HG02798 (cell line): ENCODE measurements around the gene CRP.
"Not testable (repeated sequence)": the region's sequence is repeated elsewhere in the genome, so short reads cannot be mapped to it uniquely, and the experiment has no call there.

Experiments used
- ATAC-seq: cut with Tn5 transposase; IDR thresholded peaks from one replicate; pipeline ENCODE4 v1.9.1; 2021; ENCODE audit warnings: mild to moderate bottlenecking; ENCODE audit not compliant: unreplicated experiment, poor library complexity

The CRP gene

DNA sequence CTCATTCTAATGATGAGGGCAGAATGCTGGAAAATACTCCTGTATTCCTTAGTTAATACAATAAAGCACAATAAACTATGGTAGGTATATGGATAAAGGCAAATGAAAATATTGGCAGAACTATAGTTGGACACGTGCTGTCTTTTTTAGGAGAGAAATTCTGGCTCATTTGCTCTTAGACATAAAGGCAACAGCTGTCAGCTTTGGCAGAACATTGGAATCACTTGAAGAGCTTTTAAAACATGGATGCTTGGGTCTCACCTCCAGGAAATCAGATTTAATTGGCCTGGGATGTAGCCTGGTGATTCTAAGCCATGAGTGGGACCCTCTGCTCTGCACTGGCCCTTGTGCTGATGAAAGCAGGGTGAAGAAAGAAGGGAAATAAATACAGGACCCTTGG, 9.9 kb downstream of the CRP start:
- no peak for ATAC-seq

DNA sequence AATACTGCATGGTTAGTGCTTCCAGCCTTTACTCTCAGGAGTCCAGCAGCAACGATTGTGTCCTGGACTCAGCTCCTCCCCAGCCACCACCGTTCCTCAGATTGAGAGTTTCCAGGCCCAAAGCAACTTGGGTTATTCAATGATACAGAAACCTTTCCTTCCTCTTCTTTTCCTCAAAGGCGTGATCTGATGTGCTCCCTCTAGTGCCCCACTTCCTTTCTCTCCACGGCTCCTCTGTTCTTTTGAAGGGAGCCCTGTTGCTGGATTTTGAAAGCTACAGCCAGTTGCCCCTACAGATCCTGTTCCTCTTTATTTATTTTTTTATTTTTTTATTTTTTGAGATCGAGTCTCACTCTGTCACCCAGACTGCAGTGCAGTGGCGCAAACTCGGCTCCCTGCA, 14.1 kb downstream of the CRP start:
- ATAC-seq, result no peak

DNA sequence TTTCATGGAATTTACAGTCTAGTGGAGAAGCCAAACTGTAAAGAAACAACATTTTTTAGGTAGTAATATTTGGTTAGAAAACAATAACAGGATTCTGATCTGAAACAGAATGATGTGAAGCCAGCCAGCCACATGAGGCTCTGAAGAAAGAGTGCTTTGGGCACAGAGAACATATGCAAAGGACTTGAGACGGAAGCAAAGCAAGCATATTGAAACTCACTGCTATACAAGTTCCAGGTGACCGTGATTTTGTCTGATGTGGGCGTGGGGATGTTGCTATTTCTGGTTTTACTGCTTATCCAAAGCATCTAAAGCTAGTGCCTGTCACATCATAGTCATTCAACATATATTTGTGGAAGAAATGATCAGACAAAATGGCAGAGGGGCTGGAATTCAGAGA, 14.7 kb downstream of the CRP start:
- ATAC-seq, result no peak

DNA sequence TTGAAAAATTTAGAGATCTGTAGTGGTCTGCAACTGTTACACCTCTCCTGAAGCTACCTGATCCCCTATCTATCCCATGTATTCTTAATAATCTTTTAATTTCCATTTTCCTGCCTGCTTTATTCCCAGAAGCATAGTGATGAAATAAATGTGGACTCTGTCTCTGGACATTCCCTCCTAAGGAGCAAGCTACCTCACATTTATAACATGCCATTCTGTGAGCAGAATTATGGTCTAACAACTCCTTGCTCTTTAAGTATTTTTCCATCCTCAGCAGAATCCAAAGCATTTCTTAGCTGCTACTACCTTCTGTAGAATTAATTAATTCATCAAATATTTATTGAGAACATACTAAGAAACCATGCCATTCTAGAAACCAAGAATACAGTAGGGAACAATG, 15.1 kb downstream of the CRP start:
- ATAC-seq, result no peak

DNA sequence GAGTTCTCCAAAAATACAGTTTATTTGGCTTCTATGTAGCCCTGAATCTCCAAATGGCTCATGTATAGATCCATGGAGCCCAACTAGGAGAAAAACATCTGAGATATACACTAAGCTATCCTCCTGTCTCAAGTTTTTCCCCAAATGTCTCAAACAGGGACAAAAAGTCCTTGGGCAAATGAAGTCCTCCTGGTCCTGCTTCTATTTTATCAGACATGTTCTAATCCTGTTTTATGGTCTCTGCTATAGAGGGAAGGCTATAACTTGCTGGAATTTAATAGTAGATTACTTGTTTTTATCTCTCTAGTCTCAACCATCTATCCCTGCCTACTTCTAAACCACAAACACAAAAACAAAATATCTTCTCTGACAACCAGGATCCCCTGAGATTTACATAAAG, 26.9 kb downstream of the CRP start:
- ATAC-seq, result no peak

DNA sequence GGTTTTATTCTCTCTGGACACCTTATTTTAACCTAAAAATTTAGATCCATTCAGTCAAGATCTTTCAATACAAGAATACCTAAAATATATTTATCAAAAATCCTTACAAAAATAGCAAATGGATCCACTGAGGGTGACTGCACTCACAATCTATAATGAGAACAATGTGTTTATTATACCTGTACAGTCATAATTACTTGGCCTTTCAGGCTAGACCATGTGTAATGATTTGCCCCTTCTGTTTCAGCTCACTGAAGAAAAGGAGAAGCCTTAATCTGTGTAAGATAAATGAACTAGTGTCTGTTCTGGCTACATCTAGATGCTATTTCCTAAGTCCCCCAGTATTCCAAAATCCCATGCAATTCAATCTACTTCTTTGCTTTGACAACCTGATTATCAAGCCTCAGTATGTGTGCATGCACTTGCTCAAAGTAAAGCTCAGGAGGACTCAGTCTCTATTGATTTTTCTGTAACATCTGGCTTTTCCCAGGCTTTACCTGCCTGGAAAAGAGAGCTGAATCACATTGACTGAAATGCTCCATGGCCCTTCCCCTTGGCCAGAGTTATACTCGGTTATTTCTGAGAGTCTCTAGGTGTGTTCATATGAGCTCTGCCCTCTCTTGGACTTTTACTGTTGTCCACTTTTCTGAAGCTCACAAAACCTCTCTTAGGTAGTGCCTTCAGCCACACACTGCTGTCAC, 27.6 kb downstream of the CRP start:
- ATAC-seq, result no peak

DNA sequence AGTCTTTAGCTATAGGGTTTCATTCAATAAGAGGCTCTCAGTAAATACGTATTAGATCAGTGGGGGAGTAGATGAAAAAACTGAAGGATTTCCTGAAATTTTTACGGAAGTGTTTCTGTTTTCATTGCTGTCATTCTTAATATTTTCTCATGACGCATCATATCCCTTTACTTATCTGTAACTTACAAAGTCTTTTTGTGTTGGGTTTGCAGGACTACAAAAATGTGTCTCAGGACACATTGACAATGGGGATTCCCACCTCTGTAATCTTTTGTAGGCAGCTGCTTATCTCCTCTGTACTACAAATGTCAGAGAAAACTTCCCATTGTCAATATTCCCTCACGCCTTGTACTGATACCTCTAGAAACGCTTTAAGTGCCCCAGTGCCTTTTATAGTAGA, 35.5 kb downstream of the CRP start:
- no peak for ATAC-seq

DNA sequence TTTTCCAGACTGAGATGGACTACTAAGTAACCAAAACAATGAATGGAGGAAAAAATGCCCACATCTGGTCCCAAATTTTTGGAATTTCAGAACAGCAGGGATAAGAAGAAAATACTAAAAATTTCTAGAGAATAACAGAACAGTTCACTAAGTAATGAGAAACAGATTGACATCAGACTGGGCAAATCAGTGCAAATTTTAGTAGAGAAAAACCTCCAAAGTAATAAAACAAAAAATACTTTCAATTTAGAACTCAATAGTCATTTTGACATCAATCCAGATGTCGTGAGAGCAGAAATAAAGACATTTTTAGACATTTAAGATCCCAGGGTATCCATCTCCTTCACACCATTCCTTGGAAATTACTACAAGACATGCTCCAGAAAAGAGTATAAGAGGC, 39.3 kb downstream of the CRP start:
- no peak for ATAC-seq

DNA sequence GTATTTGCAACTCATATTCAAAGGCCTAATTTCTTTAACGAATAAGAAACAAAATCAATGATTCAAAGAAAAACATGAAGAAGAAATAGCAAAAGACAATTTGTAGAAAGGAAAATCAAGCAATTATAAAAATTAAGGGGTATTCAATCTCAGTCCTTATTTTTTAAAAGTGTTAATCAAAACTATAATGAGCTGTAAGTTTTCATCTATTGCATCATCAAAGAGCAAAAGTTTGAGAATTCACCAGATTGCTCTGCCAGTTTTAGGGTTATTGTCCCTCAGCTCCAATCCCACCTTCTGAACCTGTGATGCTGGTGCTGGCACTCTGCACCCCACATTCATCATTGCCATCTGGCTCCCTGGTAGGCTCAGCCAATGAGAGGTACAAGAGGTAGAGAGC, 42.0 kb downstream of the CRP start:
- not testable (repeated sequence) for ATAC-seq

DNA sequence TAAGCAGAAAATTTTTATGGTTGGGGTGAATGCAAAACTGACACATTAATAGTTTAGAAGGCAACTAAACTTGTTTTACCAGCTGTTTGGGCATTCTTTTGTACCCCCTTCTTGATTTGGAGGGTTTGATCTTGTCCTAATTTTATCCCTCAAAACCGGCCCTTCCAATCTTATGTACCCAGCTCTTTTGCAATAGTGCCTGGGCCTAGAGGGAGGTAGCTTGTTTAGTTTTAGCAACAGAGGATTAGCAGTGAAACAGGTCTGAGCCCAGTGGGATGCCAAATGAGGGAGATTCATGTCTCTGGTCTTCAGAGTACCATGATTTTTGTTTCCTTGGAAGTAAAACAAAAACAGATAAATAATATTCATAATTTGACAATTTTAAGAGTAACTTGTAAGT, 45.1 kb downstream of the CRP start:
- no peak for ATAC-seq

DNA sequence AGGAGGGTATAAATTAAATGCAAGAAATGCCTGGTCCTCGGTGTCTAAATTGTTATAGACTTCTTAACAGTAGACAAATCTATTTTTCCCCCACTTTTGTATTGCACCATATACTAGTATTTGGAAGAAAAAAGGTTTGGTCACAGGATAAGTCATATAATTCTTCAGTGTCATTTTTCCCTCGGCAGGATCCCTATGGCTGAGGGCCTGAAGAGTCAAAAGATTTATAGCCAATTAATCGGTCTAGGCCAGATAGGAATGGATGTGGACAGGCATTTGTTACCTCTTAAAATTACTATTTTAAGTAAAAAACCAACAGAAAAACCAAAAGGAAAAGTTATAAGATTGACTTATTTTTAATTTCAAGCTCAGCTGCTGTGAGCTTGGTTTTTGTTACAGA, 45.6 kb downstream of the CRP start:
- ATAC-seq, result no peak

DNA sequence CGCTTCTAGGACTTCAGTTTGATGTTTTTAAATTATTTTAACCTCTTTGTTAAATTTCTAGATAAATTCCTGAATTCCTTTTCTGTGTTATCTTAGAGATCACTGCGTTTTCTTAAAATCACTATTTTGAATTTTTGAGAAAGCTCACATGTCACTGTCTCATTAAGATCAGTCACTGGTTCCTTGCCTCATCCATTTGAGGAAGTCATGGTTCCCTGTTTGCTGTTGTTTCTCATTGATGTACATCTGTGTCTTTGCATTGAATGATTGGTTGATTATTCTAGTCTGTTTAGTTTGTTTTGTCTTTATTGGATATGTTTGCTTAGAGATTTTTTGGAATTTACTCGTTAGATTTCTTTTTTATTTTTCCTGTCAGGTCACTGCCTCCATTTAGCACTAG, 50.1 kb downstream of the CRP start:
- no peak for ATAC-seq

DNA sequence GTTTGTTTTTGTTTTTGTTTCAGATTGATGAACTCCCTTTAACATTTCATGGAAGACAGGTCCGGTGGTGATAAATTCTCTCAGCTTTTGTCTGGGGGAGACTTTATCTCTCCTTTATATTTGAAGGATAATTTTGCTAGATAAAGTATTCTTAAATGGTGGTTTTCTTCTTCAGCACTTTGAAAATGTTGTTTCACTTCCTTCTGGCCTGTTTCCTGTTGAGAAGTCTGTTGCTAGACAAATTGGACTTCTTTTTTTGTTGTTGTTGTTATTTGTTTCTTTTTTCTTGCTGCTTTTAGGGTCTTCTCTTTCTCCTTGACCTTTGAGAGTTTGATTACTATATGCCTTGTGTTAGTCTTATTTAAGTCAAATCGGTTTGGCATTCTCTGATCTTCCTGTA, 50.8 kb downstream of the CRP start:
- ATAC-seq, result no peak
